Activated T-helper 2 cell treated with anti-CD3 and anti-CD28 coated beads, Interferon-gamma antibody, Interleukin-2, Interleukin-4, amounts not matched to agents 10 μg/mL and 5 μg/mL and 100 μg/mL, durations not matched to agents 14 hours and 24 hours and 36 hours (primary cell): Measurements from ENCODE around the gene IAH1. TPM values are rescaled to one million over a fixed set of nuclear protein-coding genes. Genes with fewer than 3 reads are reported as not detected.
"Not testable (repeated sequence)": the region's sequence is repeated elsewhere in the genome, so short reads cannot be mapped to it uniquely, and the experiment has no call there.

Experiments used
- DNase-seq: peaks from one replicate; pipeline ENCODE4 v3.0.0; 2021; ENCODE audit warnings: low spot score
- H3K27ac Mint-ChIP-seq: one replicate; pipeline ENCODE4 v1.8.0; 2021; ENCODE audit warnings: mixed read lengths
- H3K27me3 Mint-ChIP-seq: one replicate; pipeline ENCODE4 v1.8.0; 2021; ENCODE audit warnings: low read depth, mixed read lengths
- H3K36me3 Mint-ChIP-seq: one replicate; pipeline ENCODE4 v1.8.0; 2021; ENCODE audit warnings: low read depth, mixed read lengths
- H3K4me1 Mint-ChIP-seq: one replicate; pipeline ENCODE4 v1.8.0; 2021; ENCODE audit warnings: low read depth, mixed read lengths
- H3K4me3 Mint-ChIP-seq: one replicate; pipeline ENCODE4 v1.8.0; 2021; ENCODE audit warnings: low read depth, mild to moderate bottlenecking, moderate library complexity, mixed read lengths
- H3K9me3 Mint-ChIP-seq: one replicate; pipeline ENCODE4 v1.8.0; 2021; ENCODE audit warnings: mixed read lengths
- intact Hi-C: fragments of 100-400 bp; cut with micrococcal nuclease; formaldehyde crosslinking; loops from one replicate; pipeline ENCODE4 v1.15.1; 2023
- total RNA-seq: library from RNA; stranded (reverse); gene quantifications from 2 replicates; pipeline ENCODE4 v1.2.3, GENCODE V29; 2022

The IAH1 gene
- total RNA-seq, 1 donor from 2014 or later = 82.4 TPM

DNA sequence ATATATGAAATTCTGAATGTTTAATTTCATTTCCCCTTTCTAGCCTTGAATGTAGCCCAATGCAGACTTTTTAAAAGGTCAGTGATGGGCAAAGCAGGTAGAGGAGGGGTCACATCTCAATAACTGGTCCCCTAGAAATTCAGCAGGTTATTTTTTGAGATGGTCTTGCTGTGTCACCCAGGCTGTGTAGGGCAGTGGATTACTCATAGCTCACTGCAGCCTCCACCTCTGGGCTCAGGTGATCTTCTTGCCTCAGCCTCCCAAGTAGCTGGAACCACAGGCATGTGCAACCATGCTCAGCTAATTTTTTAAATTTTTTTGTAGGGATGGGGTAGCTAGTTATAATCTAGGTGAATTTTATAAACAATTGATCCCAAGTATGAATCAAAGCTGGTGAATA is 8.8 kb downstream of the IAH1 start:
- Mint-ChIP-seq H3K4me3 (no peak overlapping the region), H3K4me1 (peaks cover 12% of the 10 kb centered on the region), H3K36me3 (peaks cover 84% of the 10 kb centered on the region), H3K9me3 (no peaks in the 10 kb centered on the region), H3K27me3 (no peaks in the 10 kb centered on the region), H3K27ac (no peak overlapping the region)
- intact Hi-C loops = no loop called here
- DNase-seq = no peak

GRCh38 chr2:9484533-9484932 is 10.2 kb downstream of the IAH1 start:
- Mint-ChIP-seq H3K4me1 (peaks cover 14% of the 10 kb centered on the region), H3K9me3 (no peaks in the 10 kb centered on the region), H3K4me3 (no peak overlapping the region), H3K27ac (no peak overlapping the region), H3K36me3 (peaks cover 84% of the 10 kb centered on the region), H3K27me3 (no peaks in the 10 kb centered on the region)
- no peak for DNase-seq
- intact Hi-C loops = no loop called here

GRCh38 chr2:9488583-9489547 is 14.5 kb downstream of the IAH1 start:
- peaks cover 88% of the 10 kb centered on the region for H3K36me3 Mint-ChIP-seq
- no peak overlapping the region for H3K4me3 Mint-ChIP-seq
- H3K4me1 Mint-ChIP-seq = peaks cover 13% of the 10 kb centered on the region
- no peak for DNase-seq
- no peaks in the 10 kb centered on the region for H3K9me3 Mint-ChIP-seq
- H3K27me3 Mint-ChIP-seq = no peaks in the 10 kb centered on the region
- intact Hi-C loops = no loop called here
- peak overlapping the region; percentile 20 for H3K27ac Mint-ChIP-seq

DNA sequence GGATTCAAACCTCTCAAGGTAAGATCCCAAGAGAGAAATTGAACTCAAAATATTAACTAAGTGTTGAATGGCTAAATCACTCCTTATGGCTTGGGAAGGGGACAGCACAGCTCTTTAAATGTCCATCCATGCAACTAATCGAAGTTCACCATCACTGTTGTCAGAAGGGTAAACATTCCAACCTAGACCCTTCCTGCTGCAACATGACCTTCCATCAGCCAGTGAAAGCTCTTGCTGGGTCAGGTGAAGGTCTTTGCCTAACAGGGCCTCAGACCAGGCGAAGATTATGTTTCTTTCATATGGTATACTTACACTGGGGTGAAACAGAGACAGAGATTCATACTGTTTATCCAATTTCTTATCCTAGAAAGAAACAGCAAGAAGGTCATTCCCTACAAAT is 16.4 kb downstream of the IAH1 start:
- intact Hi-C loops = no loop called here
- Mint-ChIP-seq H3K9me3 (no peaks in the 10 kb centered on the region), H3K4me3 (no peak overlapping the region), H3K27ac (no peak overlapping the region), H3K4me1 (peaks cover 13% of the 10 kb centered on the region), H3K27me3 (no peaks in the 10 kb centered on the region), H3K36me3 (peaks cover 83% of the 10 kb centered on the region)
- DNase-seq = no peak

- H3K9me3 Mint-ChIP-seq = no peaks in the 10 kb centered on the region
- peaks cover 85% of the 10 kb centered on the region for H3K36me3 Mint-ChIP-seq
- no peaks in the 10 kb centered on the region for H3K27me3 Mint-ChIP-seq
- H3K4me3 Mint-ChIP-seq = no peak overlapping the region
- H3K27ac Mint-ChIP-seq = no peak overlapping the region
- peaks cover 22% of the 10 kb centered on the region for H3K4me1 Mint-ChIP-seq
- intact Hi-C loops = no loop called here
- no peak for DNase-seq
Observed at GRCh38 chr2:9492927-9493326, 18.6 kb downstream of the IAH1 start.

- intact Hi-C loops = no loop called here
- Mint-ChIP-seq H3K27ac (no peak overlapping the region), H3K4me3 (no peak overlapping the region), H3K36me3 (peaks cover 84% of the 10 kb centered on the region), H3K9me3 (no peaks in the 10 kb centered on the region), H3K27me3 (no peaks in the 10 kb centered on the region), H3K4me1 (peaks cover 21% of the 10 kb centered on the region)
- DNase-seq = no peak
Observed at GRCh38 chr2:9493478-9493877, 19.1 kb downstream of the IAH1 start.

DNA sequence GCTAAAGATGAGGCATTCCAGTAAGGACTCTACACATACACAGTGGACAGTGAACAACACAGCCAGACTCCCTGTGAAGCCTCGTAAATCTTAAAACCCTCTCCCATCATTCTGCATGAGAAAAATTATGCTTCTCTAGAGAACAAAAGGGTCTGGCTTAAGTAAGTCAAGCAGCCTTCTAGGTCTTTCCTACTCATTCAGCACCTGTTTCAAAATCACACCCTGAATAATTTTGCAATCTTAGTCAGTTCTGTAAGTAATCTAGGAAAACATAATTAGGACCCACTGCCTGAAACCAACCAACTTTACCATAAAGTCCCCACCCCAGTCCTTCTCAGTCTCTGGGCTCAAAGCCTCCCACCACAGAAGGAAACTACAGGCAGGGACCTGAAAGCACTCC is 19.7 kb downstream of the IAH1 start:
- peaks cover 81% of the 10 kb centered on the region for H3K36me3 Mint-ChIP-seq
- DNase-seq = no peak
- peaks cover 16% of the 10 kb centered on the region for H3K4me1 Mint-ChIP-seq
- no peak overlapping the region for H3K4me3 Mint-ChIP-seq
- intact Hi-C loops = no loop called here
- H3K9me3 Mint-ChIP-seq = no peaks in the 10 kb centered on the region
- peak overlapping the region; percentile 24 for H3K27ac Mint-ChIP-seq
- H3K27me3 Mint-ChIP-seq = no peaks in the 10 kb centered on the region

GRCh38 chr2:9497017-9497416 is 22.7 kb downstream of the IAH1 start:
- Mint-ChIP-seq H3K36me3 (peaks cover 72% of the 10 kb centered on the region), H3K27ac (no peak overlapping the region), H3K4me1 (peaks cover 16% of the 10 kb centered on the region), H3K9me3 (no peaks in the 10 kb centered on the region), H3K4me3 (no peak overlapping the region), H3K27me3 (no peaks in the 10 kb centered on the region)
- DNase-seq = no peak
- intact Hi-C loops = no loop called here

- Mint-ChIP-seq H3K27me3 (no peaks in the 10 kb centered on the region), H3K27ac (no peak overlapping the region), H3K36me3 (peaks cover 70% of the 10 kb centered on the region), H3K4me3 (no peak overlapping the region), H3K4me1 (peaks cover 16% of the 10 kb centered on the region), H3K9me3 (no peaks in the 10 kb centered on the region)
- intact Hi-C loops = no loop called here
- DNase-seq = no peak
Observed at GRCh38 chr2:9498210-9498609, 23.9 kb downstream of the IAH1 start.

DNA sequence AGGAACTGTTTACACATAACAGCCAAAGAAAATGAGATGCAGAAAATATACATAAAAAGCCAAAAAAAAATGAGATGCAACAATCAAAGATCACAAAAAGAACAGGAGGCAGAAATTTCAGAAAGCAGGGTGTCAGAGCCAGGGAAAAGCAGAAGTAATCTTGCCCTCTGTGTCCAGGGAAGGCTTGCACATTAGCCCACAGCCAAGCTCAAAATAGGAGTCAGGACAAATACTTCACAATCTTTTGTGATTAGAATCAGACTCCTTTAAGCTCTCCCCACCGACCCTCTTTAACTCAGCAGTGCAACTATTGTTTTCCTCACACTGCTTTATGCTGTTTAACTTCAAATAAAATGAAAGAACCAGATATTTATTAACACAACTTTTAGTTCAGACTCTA is 34.6 kb downstream of the IAH1 start:
- Mint-ChIP-seq H3K9me3 (no peaks in the 10 kb centered on the region), H3K4me3 (no peak overlapping the region), H3K36me3 (peaks cover 62% of the 10 kb centered on the region), H3K4me1 (no peaks in the 10 kb centered on the region), H3K27ac (no peak overlapping the region), H3K27me3 (no peaks in the 10 kb centered on the region)
- intact Hi-C loops = no loop called here
- DNase-seq = no peak

- intact Hi-C loops, H3K4me1 Mint-ChIP-seq, H3K27ac Mint-ChIP-seq, H3K9me3 Mint-ChIP-seq, DNase-seq, H3K27me3 Mint-ChIP-seq, H3K4me3 Mint-ChIP-seq: not testable (repeated sequence)
- H3K36me3 Mint-ChIP-seq = peaks cover 56% of the 10 kb centered on the region
Observed at GRCh38 chr2:9513946-9514345, 39.6 kb downstream of the IAH1 start.

DNA sequence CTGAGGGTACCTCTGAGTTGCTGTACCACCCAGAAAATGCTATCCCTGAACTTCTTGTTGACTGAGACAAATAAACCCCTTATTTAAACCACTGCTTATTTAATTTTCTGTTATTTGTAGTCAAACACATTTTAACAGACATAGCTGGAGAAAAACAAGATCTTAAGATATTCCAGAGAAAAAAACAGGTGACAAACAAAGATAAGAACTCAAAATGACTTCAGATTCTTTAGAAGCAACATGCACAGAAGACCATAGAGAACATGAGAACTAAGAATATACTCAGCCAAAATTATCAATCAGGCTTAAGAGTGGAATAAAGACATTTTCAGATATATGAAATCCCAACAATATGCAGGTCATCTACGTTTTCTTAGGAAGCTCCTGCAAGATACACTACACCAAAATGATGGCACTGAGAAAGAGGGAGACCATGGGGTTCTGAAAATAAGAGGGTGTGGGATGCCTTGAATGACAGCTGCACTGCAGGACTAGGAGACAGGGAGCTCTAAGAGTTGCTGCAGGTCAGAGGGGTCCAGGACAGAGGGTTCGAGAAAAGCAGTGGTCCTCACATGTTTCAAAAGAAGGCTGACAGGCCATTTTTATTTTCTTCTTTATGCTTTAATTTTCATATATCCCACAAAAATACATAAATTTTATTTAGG is 42.9 kb downstream of the IAH1 start:
- H3K4me3 Mint-ChIP-seq = no peak overlapping the region
- intact Hi-C loops = no loop called here
- peaks cover 66% of the 10 kb centered on the region for H3K36me3 Mint-ChIP-seq

GRCh38 chr2:9518163-9518562 is 43.8 kb downstream of the IAH1 start:
- no peak overlapping the region for H3K27ac Mint-ChIP-seq
- no peaks in the 10 kb centered on the region for H3K27me3 Mint-ChIP-seq
- peaks cover 2% of the 10 kb centered on the region for H3K4me1 Mint-ChIP-seq
- H3K9me3 Mint-ChIP-seq = no peaks in the 10 kb centered on the region
- intact Hi-C loops = no loop called here
- H3K4me3 Mint-ChIP-seq = no peak overlapping the region
- no peak for DNase-seq
- H3K36me3 Mint-ChIP-seq = peaks cover 60% of the 10 kb centered on the region

More for the DNA sequence above, 42.9 kb downstream of the IAH1 start:
- Mint-ChIP-seq H3K27me3 (no peaks in the 10 kb centered on the region), H3K9me3 (no peaks in the 10 kb centered on the region), H3K27ac (no peak overlapping the region), H3K4me1 (peaks cover 2% of the 10 kb centered on the region)
- DNase-seq = no peak
